GM10248 (cell line): Measurements from ENCODE around the gene GSX2.

Experiments
- CTCF ChIA-PET: fragments of 300-600 bp; sonication (Branson Sonifier 250); formaldehyde crosslinking; extraction: SDS; loops from one replicate; lab custom pipeline; 2021; ENCODE audit warnings: antibody characterized with exemption; lab: Yijun Ruan, JAX
- POLR2A ChIA-PET: fragments of 350-650 bp; sonication (Branson Sonifier 250); formaldehyde crosslinking; extraction: SDS; loops from one replicate; lab custom pipeline; 2020; ENCODE audit warnings: antibody characterized with exemption; lab: Yijun Ruan, JAX
- DNase-seq: peaks from one replicate; pipeline ENCODE4 v3.0.0; 2012; ENCODE audit errors: extremely low spot score
- CTCF ChIP-seq: IDR thresholded peaks from 2 replicates; pipeline ENCODE4 v1.5.1; 2012; ENCODE audit warnings: mild to moderate bottlenecking, low read depth; ENCODE audit errors: extremely low read depth, missing control alignments, control extremely low read depth

The GSX2 gene

GRCh38 chr4:54139332-54139731 lies 39.4 kb downstream of the GSX2 start:
- no peak for TF ChIP-seq CTCF
- ChIA-PET CTCF (no interaction called here), POLR2A (no interaction called here)
- DNase-seq, result no peak

- POLR2A ChIA-PET, result no interaction called here
- CTCF ChIA-PET, result no interaction called here
- TF ChIP-seq CTCF, result no peak
- DNase-seq, result no peak
These were observed 40.3 kb downstream of the GSX2 start for GRCh38 chr4:54140287-54140686.

DNA sequence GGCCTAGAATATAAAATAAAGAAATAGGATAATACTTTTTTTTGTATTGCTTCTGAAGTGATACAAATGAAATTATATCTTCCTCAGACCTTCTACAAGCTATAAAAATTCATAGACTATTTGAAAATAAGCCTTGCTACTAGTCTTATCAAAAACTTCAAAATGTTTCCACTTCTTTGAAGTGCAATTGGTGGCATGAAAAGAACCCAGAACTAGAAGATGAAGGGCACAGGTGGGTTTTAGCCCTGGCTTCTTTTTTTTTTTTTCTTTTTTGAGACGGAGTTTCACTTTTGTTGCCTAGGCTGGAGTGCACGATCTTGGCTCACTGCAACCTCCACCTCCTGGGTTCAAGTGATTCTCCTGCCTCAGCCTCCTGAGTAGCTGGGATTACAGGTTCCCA lies 44.2 kb downstream of the GSX2 start:
- ChIA-PET CTCF (interaction anchor here (0.6 to 0.9 kb wide), 2 partner anchors 90 to 136 kb away, joined by 3 read pairs; no protein-coding TSS in a partner anchor), POLR2A (no interaction called here)
- DNase-seq, result no peak
- no peak for TF ChIP-seq CTCF

- no peak for TF ChIP-seq CTCF
- POLR2A ChIA-PET, result no interaction called here
- CTCF ChIA-PET, result no interaction called here
- no peak for DNase-seq
These were observed 44.8 kb downstream of the GSX2 start for GRCh38 chr4:54144661-54145171.

DNA sequence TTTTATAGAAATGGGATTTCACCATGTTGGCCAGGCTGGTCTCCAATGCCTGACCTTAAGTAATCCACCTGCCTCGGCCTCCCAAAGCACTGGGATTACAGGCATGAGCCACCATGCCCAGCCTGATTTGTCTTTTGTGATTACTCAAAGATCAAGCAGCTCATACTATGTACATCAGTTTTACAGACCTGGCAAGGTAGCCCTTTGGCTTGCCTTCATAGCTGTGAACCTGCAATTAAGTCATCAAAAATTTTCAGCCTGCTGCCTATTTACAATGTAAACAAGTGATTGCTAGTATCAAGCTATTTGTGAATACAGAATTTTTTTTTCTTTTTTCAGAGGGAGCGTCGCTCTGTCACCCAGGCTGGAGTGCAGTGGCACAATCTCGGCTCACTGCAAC lies 46.2 kb downstream of the GSX2 start:
- CTCF ChIA-PET, result interaction anchor here (0.9 kb wide), 1 partner anchor 9 kb away, joined by 3 read pairs; no protein-coding TSS in a partner anchor
- no peak for TF ChIP-seq CTCF
- no peak for DNase-seq
- POLR2A ChIA-PET, result interaction anchor here (0.6 kb wide), 1 partner anchor 208 kb away, joined by 3 read pairs; no protein-coding TSS in a partner anchor

DNA sequence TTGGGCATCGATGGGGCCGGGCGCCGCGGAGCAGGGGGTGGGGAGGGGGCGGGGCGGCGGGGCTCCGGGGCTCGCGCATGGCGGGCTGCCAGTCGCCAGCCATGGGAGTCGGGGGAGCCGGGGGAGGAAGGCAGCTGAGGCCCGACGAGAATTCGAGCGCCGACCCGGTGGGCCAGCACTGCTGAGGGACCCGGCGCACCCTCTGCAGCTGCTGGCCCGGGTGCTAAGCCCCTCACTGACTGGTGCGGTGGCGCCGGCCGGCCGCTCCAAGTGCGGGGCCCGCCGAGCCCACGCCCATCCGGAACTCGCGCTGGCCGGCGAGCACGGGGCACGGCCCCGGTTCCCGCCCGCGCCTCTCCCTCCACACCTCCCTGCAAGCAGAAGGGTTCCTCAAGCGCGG lies 49.4 kb downstream of the GSX2 start:
- no peak for TF ChIP-seq CTCF
- ChIA-PET CTCF (no interaction called here), POLR2A (no interaction called here)
- DNase-seq, result no peak
